Measurements from ENCODE around the gene PKNOX2. TPM values are rescaled to one million over a fixed set of nuclear protein-coding genes. Genes with fewer than 3 reads are reported as not detected.

Gene PKNOX2
- total RNA-seq, 4 donors from 2014 or later, result 1.5 to 4.6 (median 2.8) TPM

GRCh38 chr11:125228445-125228844, 63.9 kb downstream of the PKNOX2 start:
- no peak for DNase-seq (ENCODE audit: low spot score in 2 of 2)
- intact Hi-C loops (cut with DNase I; ENCODE audit: low total_unique reads), result no loop called here
- no peak overlapping the region for H3K4me3 ChIP-seq (ENCODE audit: low read depth, poor library complexity, severe bottlenecking)
- TF ChIP-seq POLR2A (IDR thresholded peaks at IDR 0.05) (no peak), CTCF (IDR thresholded peaks at IDR 0.05) (no peak)
- WGBS, 2 donors, result 89 to 92% methylated on average over 4 of the region's 4 CpGs

GRCh38 chr11:125228993-125229392, 64.4 kb downstream of the PKNOX2 start:
- WGBS, 2 donors, result 91 to 92% methylated on average over 9 of the region's 9 CpGs
- DNase-seq (ENCODE audit: low spot score in 2 of 2), result no peak
- TF ChIP-seq CTCF (IDR thresholded peaks at IDR 0.05), result no peak
- TF ChIP-seq POLR2A (IDR thresholded peaks at IDR 0.05), result no peak
- no peak overlapping the region for H3K4me3 ChIP-seq (ENCODE audit: low read depth, poor library complexity, severe bottlenecking)
- intact Hi-C loops (cut with DNase I; ENCODE audit: low total_unique reads), result no loop called here

- TF ChIP-seq POLR2A (IDR thresholded peaks at IDR 0.05), result no peak
- 89 to 97% methylated on average over 2 of the region's 2 CpGs for WGBS, 2 donors
- H3K4me3 ChIP-seq (ENCODE audit: low read depth, poor library complexity, severe bottlenecking), result no peak overlapping the region
- no peak for DNase-seq (ENCODE audit: low spot score in 2 of 2)
- intact Hi-C loops (cut with DNase I; ENCODE audit: low total_unique reads), result no loop called here
Measured at GRCh38 chr11:125229916-125230315, 65.4 kb downstream of the PKNOX2 start.

GRCh38 chr11:125233116-125233515, 68.6 kb downstream of the PKNOX2 start:
- TF ChIP-seq POLR2A (IDR thresholded peaks at IDR 0.05) (no peak), CTCF (IDR thresholded peaks at IDR 0.05) (no peak)
- no peak overlapping the region for H3K4me3 ChIP-seq (ENCODE audit: low read depth, poor library complexity, severe bottlenecking)
- WGBS, 2 donors, result 70 to 94% methylated on average over 1 of the region's 1 CpG
- no peak for DNase-seq (ENCODE audit: low spot score in 2 of 2)
- intact Hi-C loops (cut with DNase I; ENCODE audit: low total_unique reads), result no loop called here

- intact Hi-C loops (cut with DNase I; ENCODE audit: low total_unique reads), result no loop called here
- TF ChIP-seq POLR2A (IDR thresholded peaks at IDR 0.05) (no peak), CTCF (IDR thresholded peaks at IDR 0.05) (no peak)
- WGBS, 2 donors, result 61 to 77% methylated on average over 8 of the region's 8 CpGs
- DNase-seq (ENCODE audit: low spot score in 2 of 2), result no peak
- H3K4me3 ChIP-seq (ENCODE audit: low read depth, poor library complexity, severe bottlenecking), result no peak overlapping the region
Measured at GRCh38 chr11:125233736-125234275, 69.3 kb downstream of the PKNOX2 start.

GRCh38 chr11:125235071-125235471, 70.5 kb downstream of the PKNOX2 start:
- H3K4me3 ChIP-seq (ENCODE audit: low read depth, poor library complexity, severe bottlenecking), result no peak overlapping the region
- intact Hi-C loops (cut with DNase I; ENCODE audit: low total_unique reads), result no loop called here
- DNase-seq (ENCODE audit: low spot score in 2 of 2), result no peak
- no peak for TF ChIP-seq POLR2A (IDR thresholded peaks at IDR 0.05)
- no peak for TF ChIP-seq CTCF (IDR thresholded peaks at IDR 0.05)
- 81 to 82% methylated on average over 5 of the region's 5 CpGs for WGBS, 2 donors

Measured in lower leg skin (tissue), 4 donors.